GM23248 (cell line): ENCODE measurements around the gene PDLIM5. TPM values are rescaled to one million over a fixed set of nuclear protein-coding genes. Genes with fewer than 3 reads are reported as not detected.

Experiments
- DNase-seq: peaks from one replicate; pipeline ENCODE4 v3.0.0-alpha.2; 2015
- H2AFZ ChIP-seq: fragments of 200-600 bp; sonication (generic); 2 replicates; pipeline ENCODE4 v1.6.1; 2016; ENCODE audit warnings: antibody characterized with exemption
- H3F3A ChIP-seq: fragments of 200-600 bp; sonication (generic); 2 replicates; pipeline ENCODE4 v1.6.1; 2016; ENCODE audit warnings: mild to moderate bottlenecking, antibody characterized with exemption, mixed run types; ENCODE audit not compliant: insufficient read depth
- H3K27ac ChIP-seq: fragments of 200-600 bp; sonication (generic); 2 replicates; pipeline ENCODE4 v1.5.1; 2016; ENCODE audit warnings: mild to moderate bottlenecking
- H3K27me3 ChIP-seq: fragments of 200-600 bp; sonication (generic); replicated peaks from 2 replicates; pipeline ENCODE4 v1.6.1; 2016; ENCODE audit warnings: mild to moderate bottlenecking; ENCODE audit not compliant: insufficient read depth
- H3K36me3 ChIP-seq: fragments of 200-600 bp; sonication (generic); 2 replicates; pipeline ENCODE4 v1.6.1; 2016; ENCODE audit warnings: low read depth, mild to moderate bottlenecking
- H3K4me1 ChIP-seq: fragments of 200-600 bp; sonication (generic); 2 replicates; pipeline ENCODE4 v1.6.1; 2016; ENCODE audit warnings: mild to moderate bottlenecking; ENCODE audit not compliant: insufficient read depth
- H3K4me2 ChIP-seq: fragments of 200-600 bp; sonication (generic); one replicate; pipeline ENCODE4 v1.6.1; 2016; ENCODE audit warnings: mild to moderate bottlenecking; ENCODE audit not compliant: unreplicated experiment
- H3K4me3 ChIP-seq: fragments of 200-600 bp; sonication (generic); 2 replicates; pipeline ENCODE4 v1.5.1; 2016; ENCODE audit warnings: mild to moderate bottlenecking
- H3K79me2 ChIP-seq: fragments of 200-600 bp; sonication (generic); 2 replicates; pipeline ENCODE4 v1.6.1; 2016; ENCODE audit warnings: mild to moderate bottlenecking; ENCODE audit not compliant: insufficient read depth
- H3K9ac ChIP-seq: fragments of 200-600 bp; sonication (generic); 2 replicates; pipeline ENCODE4 v1.6.1; 2016; ENCODE audit warnings: mild to moderate bottlenecking
- H3K9me2 ChIP-seq: fragments of 200-600 bp; sonication (generic); 2 replicates; pipeline ENCODE4 v1.6.1; 2016; ENCODE audit warnings: mixed run types, mild to moderate bottlenecking, moderate library complexity; ENCODE audit not compliant: insufficient read depth
- H3K9me3 ChIP-seq: fragments of 200-600 bp; sonication (generic); one replicate; pipeline ENCODE4 v1.6.1; 2017; ENCODE audit warnings: low read depth
- H4K20me1 ChIP-seq: fragments of 200-600 bp; sonication (generic); 2 replicates; pipeline ENCODE4 v1.6.0; 2016; ENCODE audit not compliant: insufficient read depth
- EZH2 ChIP-seq: fragments of 200-600 bp; sonication (generic); IDR thresholded peaks from 2 replicates; pipeline ENCODE4 v1.6.1; 2018; ENCODE audit warnings: antibody characterized with exemption, mild to moderate bottlenecking; ENCODE audit not compliant: insufficient read depth, poor library complexity, severe bottlenecking
- EZH2phosphoT487 ChIP-seq: fragments of 200-600 bp; sonication (generic); IDR thresholded peaks from 2 replicates; pipeline ENCODE4 v1.6.1; 2018; ENCODE audit warnings: antibody characterized with exemption, moderate library complexity, mild to moderate bottlenecking, low read depth; ENCODE audit not compliant: insufficient read depth
- WGBS, 2 experiments: methylation state at CpG; one replicate each; pipeline ENCODE4 v1.1.6; 2015 to 2017; ENCODE audit warnings: low lambda C conversion rate in 2 of 2, low coverage in 1 of 2; ENCODE audit errors: missing lambda C conversion rate in 2 of 2; 5-methylcytosine and 5-hydroxymethylcytosine counted together
- in situ Hi-C: fragments of 300-500 bp; cut with MboI; formaldehyde crosslinking; loops from 2 replicates; pipeline ENCODE4 v1.15.0; 2020
- polyA plus RNA-seq: library from polyadenylated mRNA; unstranded; fragments of >200 nt; fragmentation: Nextera tagmentation; extraction: Ambion mirVana; gene quantifications from 2 replicates; pipeline ENCODE4 v1.2.1, GENCODE V29; 2016
- total RNA-seq: library from RNA; depleted of rRNA; stranded (reverse); fragments of >200 nt; shearing (Covaris generic); gene quantifications from 2 replicates; pipeline ENCODE4 v1.2.3, GENCODE V29; 2014

Gene PDLIM5
- total and polyA plus RNA-seq, 2 experiments from 2014 or later: 115 to 149 TPM

DNA sequence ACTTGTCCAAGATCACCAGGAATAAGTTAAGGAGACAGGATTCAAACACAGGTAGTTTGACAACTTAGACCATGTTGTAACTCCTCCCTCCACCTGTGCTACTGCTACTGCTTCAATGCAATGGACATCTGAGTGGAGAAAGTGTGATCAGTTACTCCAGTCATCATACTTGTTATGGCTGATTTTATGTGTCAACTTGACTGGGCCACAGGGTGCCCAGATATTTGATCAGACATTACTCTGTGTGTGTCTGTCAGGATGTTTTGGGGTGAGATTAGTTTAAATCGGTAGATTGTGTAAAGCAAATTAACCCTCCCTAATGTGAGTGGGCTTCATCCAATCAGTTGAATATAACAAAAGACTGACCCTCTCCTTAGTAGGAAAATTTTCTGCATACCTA, 34.8 kb upstream of the PDLIM5 start:
- Histone ChIP-seq H3K4me1 (peaks cover 35% of the 10 kb centered on the region), H3K9ac (no peak overlapping the region), H3K9me2 (no peaks in the 10 kb centered on the region), H3K4me3 (no peak overlapping the region), H3K9me3 (no peaks in the 10 kb centered on the region), H3K27ac (no peak overlapping the region), H3K27me3 (no peaks in the 10 kb centered on the region), H3K79me2 (no peaks in the 10 kb centered on the region), H3K36me3 (no peaks in the 10 kb centered on the region), H3K4me2 (no peak overlapping the region), H3F3A (peaks cover 33% of the 10 kb centered on the region), H4K20me1 (no peaks in the 10 kb centered on the region), H2AFZ (no peak overlapping the region)
- 65 to 68% methylated on average over 1 of the region's 1 CpG for WGBS, 2 experiments
- no peak for TF ChIP-seq EZH2
- no peak for TF ChIP-seq EZH2phosphoT487
- no peak for DNase-seq
- in situ Hi-C loops: loop anchor here (25.0 kb wide), 1 partner anchor 695 kb away; no protein-coding TSS in a partner anchor

DNA sequence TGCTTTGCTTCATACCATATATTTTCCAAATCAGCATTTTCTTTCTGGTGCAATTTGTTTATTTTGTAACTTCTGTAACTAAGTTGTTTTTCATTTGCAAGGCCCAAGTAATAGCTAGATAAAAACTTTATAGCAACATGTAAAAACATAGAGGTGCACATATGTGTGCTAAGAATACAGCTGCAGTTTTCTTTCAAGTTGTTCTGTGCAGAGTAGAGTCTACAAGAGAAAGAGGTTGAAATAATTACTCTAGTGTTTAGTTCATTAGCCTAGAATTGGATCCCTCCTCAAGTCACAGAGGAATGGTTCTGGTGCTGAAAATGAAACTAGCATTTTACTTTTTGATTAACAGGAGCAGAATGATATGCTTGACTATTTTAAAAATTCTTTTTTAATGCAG, 32.2 kb upstream of the PDLIM5 start:
- no peak overlapping the region for H3K4me3 ChIP-seq
- H3K27ac ChIP-seq: peak overlapping the region; percentile 45; the same call in 1 of the 2 replicates
- peaks cover 15% of the 10 kb centered on the region for H3K4me1 ChIP-seq
- H3K36me3 ChIP-seq: no peaks in the 10 kb centered on the region
- H3K9me2 ChIP-seq: no peaks in the 10 kb centered on the region
- no peak overlapping the region for H3K9ac ChIP-seq
- peaks cover 15% of the 10 kb centered on the region for H3F3A ChIP-seq
- in situ Hi-C loops: loop anchor here (25.0 kb wide), 1 partner anchor 693 kb away; no protein-coding TSS in a partner anchor
- peak overlapping the region; percentile 12 for H3K4me2 ChIP-seq
- no peak overlapping the region for H2AFZ ChIP-seq
- no peaks in the 10 kb centered on the region for H4K20me1 ChIP-seq
- DNase-seq: no peak
- TF ChIP-seq EZH2 (no peak), EZH2phosphoT487 (no peak)
- no peaks in the 10 kb centered on the region for H3K9me3 ChIP-seq
- H3K27me3 ChIP-seq: no peaks in the 10 kb centered on the region
- no peaks in the 10 kb centered on the region for H3K79me2 ChIP-seq

DNA sequence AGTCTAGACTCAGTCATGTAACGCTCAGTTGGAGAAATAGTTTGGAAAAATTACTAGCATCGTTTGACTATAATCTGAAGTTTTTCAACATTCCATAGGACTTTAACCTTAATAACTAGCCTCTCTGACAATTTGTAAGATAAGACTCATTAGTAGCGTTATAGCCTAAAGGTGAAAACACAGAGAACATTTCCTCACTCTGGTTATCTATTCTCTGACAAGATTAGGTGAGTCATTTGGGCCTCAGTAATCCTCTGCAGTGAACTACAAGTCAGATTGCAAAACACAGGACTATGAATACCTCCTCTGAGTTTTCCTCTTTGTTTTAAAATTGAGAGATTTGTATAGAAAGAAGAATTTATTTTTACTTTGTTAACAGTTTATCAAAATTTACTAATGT, 31.8 kb upstream of the PDLIM5 start:
- Histone ChIP-seq H3K27me3 (no peaks in the 10 kb centered on the region), H2AFZ (no peak overlapping the region), H4K20me1 (no peaks in the 10 kb centered on the region), H3K9me2 (no peaks in the 10 kb centered on the region), H3K4me1 (peaks cover 15% of the 10 kb centered on the region), H3K27ac (peak overlapping the region; percentile 45), H3K4me3 (no peak overlapping the region), H3K9me3 (no peaks in the 10 kb centered on the region), H3K4me2 (peak overlapping the region; percentile 12), H3K36me3 (no peaks in the 10 kb centered on the region), H3K9ac (no peak overlapping the region), H3F3A (peaks cover 15% of the 10 kb centered on the region), H3K79me2 (no peaks in the 10 kb centered on the region)
- 62 to 70% methylated on average over 3 of the region's 3 CpGs for WGBS, 2 experiments
- in situ Hi-C loops: loop anchor here (25.0 kb wide), 1 partner anchor 692 kb away; no protein-coding TSS in a partner anchor
- DNase-seq: peak; percentile 88
- no peak for TF ChIP-seq EZH2
- no peak for TF ChIP-seq EZH2phosphoT487

GRCh38 chr4:94420356-94420755, 31.4 kb upstream of the PDLIM5 start:
- Histone ChIP-seq H3K27ac (peak overlapping the region; percentile 45), H3K9me2 (no peaks in the 10 kb centered on the region), H3K4me2 (no peak overlapping the region), H3K4me1 (peaks cover 15% of the 10 kb centered on the region), H3K27me3 (no peaks in the 10 kb centered on the region), H4K20me1 (no peaks in the 10 kb centered on the region), H3K36me3 (no peaks in the 10 kb centered on the region), H2AFZ (no peak overlapping the region), H3K9ac (no peak overlapping the region), H3K9me3 (no peaks in the 10 kb centered on the region), H3K4me3 (no peak overlapping the region), H3F3A (peaks cover 15% of the 10 kb centered on the region), H3K79me2 (no peaks in the 10 kb centered on the region)
- 82 to 86% methylated on average over 2 of the region's 2 CpGs for WGBS, 2 experiments
- DNase-seq: peak; percentile 19
- in situ Hi-C loops: loop anchor here (25.0 kb wide), 1 partner anchor 692 kb away; no protein-coding TSS in a partner anchor
- no peak for TF ChIP-seq EZH2phosphoT487

- WGBS, 2 experiments: 17 to 20% methylated on average over 1 of the region's 1 CpG
- no peak for DNase-seq
- no peaks in the 10 kb centered on the region for H3K27me3 ChIP-seq
Measured at GRCh38 chr4:94426783-94427182, 25.0 kb upstream of the PDLIM5 start.

More at GRCh38 chr4:94426783-94427182, 25.0 kb upstream of the PDLIM5 start:
- H3K36me3 ChIP-seq: no peaks in the 10 kb centered on the region
- H3K27ac ChIP-seq: no peak overlapping the region
- H2AFZ ChIP-seq: no peak overlapping the region
- peaks cover 7% of the 10 kb centered on the region for H3K9me3 ChIP-seq
- H3F3A ChIP-seq: no peaks in the 10 kb centered on the region
- no peak overlapping the region for H3K4me3 ChIP-seq
- no peak overlapping the region for H3K4me2 ChIP-seq
- no peaks in the 10 kb centered on the region for H3K4me1 ChIP-seq
- no peaks in the 10 kb centered on the region for H3K9me2 ChIP-seq
- no peak overlapping the region for H3K9ac ChIP-seq
- H3K79me2 ChIP-seq: no peaks in the 10 kb centered on the region
- H4K20me1 ChIP-seq: no peaks in the 10 kb centered on the region
- TF ChIP-seq EZH2 (no peak), EZH2phosphoT487 (no peak)
- in situ Hi-C loops: no loop called here
